Measurements from ENCODE around the gene FZD10.

The FZD10 gene

GRCh38 chr12:130205495-130205894, 43.2 kb downstream of the FZD10 start:
- Mint-ChIP-seq H3K9me3 (peaks cover 37% of the 10 kb centered on the region), H3K4me3 (no peak overlapping the region), H3K36me3 (ENCODE audit: low read depth) (peaks cover 10% of the 10 kb centered on the region), H3K4me1 (peaks cover 7% of the 10 kb centered on the region), H3K27me3 (ENCODE audit: low read depth) (peaks cover 35% of the 10 kb centered on the region), H3K27ac (no peak overlapping the region)
- TF ChIP-seq CTCF (IDR thresholded peaks at IDR 0.05; ENCODE audit: unreplicated experiment in 3 of 3): no peak

GRCh38 chr12:130212384-130212989, 50.2 kb downstream of the FZD10 start:
- H3K36me3 Mint-ChIP-seq (ENCODE audit: low read depth): no peaks in the 10 kb centered on the region
- H3K9me3 Mint-ChIP-seq: peaks cover 9% of the 10 kb centered on the region
- no peak for TF ChIP-seq CTCF (IDR thresholded peaks at IDR 0.05; ENCODE audit: unreplicated experiment in 3 of 3)

DNA sequence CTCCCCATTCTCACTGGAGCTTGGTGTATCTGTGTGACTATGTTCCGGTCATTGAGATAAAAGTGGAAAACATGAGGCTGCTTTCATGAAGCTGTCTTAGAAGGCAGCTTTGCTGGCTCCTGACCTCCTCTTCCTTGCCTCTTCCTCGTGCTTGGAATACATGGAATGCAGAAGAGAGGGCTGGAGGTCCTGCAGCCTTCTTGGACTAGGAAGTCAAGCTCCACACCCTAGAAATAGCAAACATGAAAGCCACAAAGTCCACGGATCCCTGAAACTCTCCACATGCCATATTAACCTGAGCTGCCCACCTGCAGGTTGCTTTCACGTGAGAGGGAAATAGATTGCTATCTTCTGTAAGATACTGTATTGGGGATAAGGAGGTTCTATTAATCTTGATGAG, 51.0 kb downstream of the FZD10 start:
- peaks cover 33% of the 10 kb centered on the region for H3K27me3 Mint-ChIP-seq (ENCODE audit: low read depth)
- no peaks in the 10 kb centered on the region for H3K36me3 Mint-ChIP-seq (ENCODE audit: low read depth)
- no peak overlapping the region for H3K27ac Mint-ChIP-seq
- H3K4me1 Mint-ChIP-seq: no peaks in the 10 kb centered on the region
- peaks cover 6% of the 10 kb centered on the region for H3K9me3 Mint-ChIP-seq
- H3K4me3 Mint-ChIP-seq: no peak overlapping the region
- TF ChIP-seq CTCF (IDR thresholded peaks at IDR 0.05; ENCODE audit: unreplicated experiment in 3 of 3): no peak

More at GRCh38 chr12:130212384-130212989, 50.2 kb downstream of the FZD10 start:
- no peaks in the 10 kb centered on the region for H3K4me1 Mint-ChIP-seq
- peaks cover 30% of the 10 kb centered on the region for H3K27me3 Mint-ChIP-seq (ENCODE audit: low read depth)
- peak overlapping the region in 1 of 3 experiments; percentile 8 for H3K27ac Mint-ChIP-seq
- H3K4me3 Mint-ChIP-seq: no peak overlapping the region

- Mint-ChIP-seq H3K4me3 (no peak overlapping the region), H3K27me3 (ENCODE audit: low read depth) (peaks cover 47% of the 10 kb centered on the region), H3K36me3 (ENCODE audit: low read depth) (no peaks in the 10 kb centered on the region), H3K4me1 (no peaks in the 10 kb centered on the region), H3K9me3 (peaks cover 3% of the 10 kb centered on the region), H3K27ac (no peak overlapping the region)
- TF ChIP-seq CTCF (IDR thresholded peaks at IDR 0.05; ENCODE audit: unreplicated experiment in 3 of 3): no peak
These were observed 52.6 kb downstream of the FZD10 start for GRCh38 chr12:130214686-130215395.

Data from nephron (organoid).